Lung (tissue), 12 donors: ENCODE results near the gene ALG9. TPM values are rescaled to one million over a fixed set of nuclear protein-coding genes. Genes with fewer than 3 reads are reported as not detected.

Experiments
- ATAC-seq: fragments of 200-7000 bp; cut with Tn5 transposase; one replicate; pipeline ENCODE4 v1.9.1; 2020; ENCODE audit warnings: moderate number of reproducible peaks; ENCODE audit not compliant: insufficient read depth, low FRiP score
- DNase-seq, 3 donors: peaks; one replicate each; pipeline ENCODE4 v3.0.0-alpha.2; 2013 to 2017
- H3K27ac ChIP-seq, 2 donors: one replicate each; pipeline ENCODE4 v1.5.1; 2013; ENCODE audit warnings: mild to moderate bottlenecking in 2 of 2, moderate library complexity in 2 of 2, control low read depth in 1 of 2, inconsistent platforms in 1 of 2, low read depth in 1 of 2, low read length in 1 of 2
- H3K27me3 ChIP-seq, 3 donors: one replicate each; pipeline ENCODE4 v1.5.1; 2013; ENCODE audit warnings: low read length in 2 of 3; ENCODE audit not compliant: control insufficient read depth in 3 of 3, insufficient read depth in 3 of 3
- H3K36me3 ChIP-seq, 4 donors: one replicate each; pipeline ENCODE4 v1.5.1; 2013; ENCODE audit warnings: low read length in 4 of 4, mild to moderate bottlenecking in 1 of 4, moderate library complexity in 1 of 4; ENCODE audit not compliant: control insufficient read depth in 4 of 4, insufficient read depth in 4 of 4
- H3K4me1 ChIP-seq, 5 donors: one replicate each; pipeline ENCODE4 v1.5.1; 2013; ENCODE audit warnings: low read length in 5 of 5, mild to moderate bottlenecking in 2 of 5, moderate library complexity in 1 of 5; ENCODE audit not compliant: control insufficient read depth in 5 of 5, insufficient read depth in 5 of 5
- H3K4me3 ChIP-seq: one replicate; pipeline ENCODE4 v1.5.1; 2013; ENCODE audit warnings: mild to moderate bottlenecking, control low read depth, moderate library complexity
- H3K9ac ChIP-seq, 2 donors: one replicate each; pipeline ENCODE4 v1.5.1; 2013; ENCODE audit warnings: low read length in 2 of 2, control low read depth in 1 of 2; ENCODE audit not compliant: insufficient read depth in 1 of 2
- H3K9me3 ChIP-seq, 4 donors: one replicate each; pipeline ENCODE4 v1.5.1; 2013; ENCODE audit warnings: low read length in 3 of 4, mild to moderate bottlenecking in 1 of 4, moderate library complexity in 1 of 4; ENCODE audit not compliant: control insufficient read depth in 4 of 4, insufficient read depth in 3 of 4
- CTCF ChIP-seq: IDR thresholded peaks from 2 replicates; pipeline ENCODE4 v1.5.1; 2012; ENCODE audit warnings: mild to moderate bottlenecking; ENCODE audit errors: control extremely low read depth, extremely low read depth
- WGBS, 2 donors: extraction: QIAGEN DNeasy Blood & Tissue Kit; methylation state at CpG; one replicate each; pipeline ENCODE4 v1.1.7; 2013; 5-methylcytosine and 5-hydroxymethylcytosine counted together
- polyA plus RNA-seq, 2 donors: library from polyadenylated mRNA; stranded (reverse); fragments of 200-250 nt; gene quantifications; one replicate each; pipeline ENCODE4 v1.2.1, GENCODE V29; 2013
- total RNA-seq, 2 donors: library from RNA; depleted of rRNA in 1 of 2; stranded (reverse); fragments of >200 nt in 1 of 2; gene quantifications; one replicate each; pipeline ENCODE4 v1.2.1, GENCODE V29; 2014 to 2021
- donor health status: control.
- donor health status: control.
- donor health status: Bipolar disorder and iron deficiency.
- donor health status: healthy.
- donor health status: DM: yes; HTN: yes; CAD: no.

The ALG9 gene
- total and polyA plus RNA-seq, 4 donors, result 11.4 to 43.4 (median 25.9) TPM

GRCh38 chr11:111777094-111778046 is 94.0 kb downstream of the ALG9 start:
- DNase-seq (peak; percentile 40 to 92 (median 88)), ATAC-seq (no peak)
- Histone ChIP-seq H3K9ac (no peak overlapping the region), H3K4me3 (no peak overlapping the region), H3K27me3 (no peaks in the 10 kb centered on the region), H3K27ac (no peak overlapping the region), H3K4me1 (peaks cover 0 to 11% (median 2%) of the 10 kb centered on the region in 5 donors), H3K36me3 (no peaks in the 10 kb centered on the region), H3K9me3 (no peaks in the 10 kb centered on the region)
- WGBS, 2 donors, result 77 to 91% methylated on average over 4 of the region's 4 CpGs
- TF ChIP-seq CTCF, result peak; percentile 83

DNA sequence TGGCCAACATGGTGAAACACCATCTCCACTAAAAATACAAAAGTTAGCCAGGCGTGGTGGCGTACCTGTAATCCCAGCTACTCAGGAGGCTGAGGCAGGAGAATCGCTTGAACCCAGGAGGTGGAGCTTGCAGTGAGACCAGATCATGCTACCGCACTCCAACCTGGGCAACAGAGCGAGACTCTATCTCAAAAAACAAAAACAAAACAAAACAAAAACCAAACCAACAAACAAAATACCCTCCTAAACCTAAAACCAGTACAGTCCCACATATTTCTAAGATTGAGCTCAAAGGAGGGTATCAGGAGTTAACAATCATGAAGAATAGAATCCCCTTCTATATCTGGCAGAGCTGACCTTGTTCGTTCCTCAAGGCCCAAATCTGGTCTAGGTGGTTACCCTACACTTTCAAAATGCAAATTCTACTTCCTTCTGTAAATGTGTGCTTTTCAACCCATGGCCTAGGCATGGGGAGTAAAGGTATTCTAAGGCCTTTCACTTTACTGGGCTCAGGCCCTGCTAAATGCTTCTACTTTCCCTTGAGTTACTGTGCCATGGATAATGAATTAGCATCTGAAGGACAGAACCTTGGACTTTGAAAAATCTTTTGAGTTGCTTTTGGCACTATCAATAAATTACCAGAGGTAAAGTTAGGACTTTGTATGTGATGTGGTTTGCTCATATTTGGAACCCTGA is 94.8 kb downstream of the ALG9 start:
- peaks cover 0 to 11% (median 2%) of the 10 kb centered on the region in 5 donors for H3K4me1 ChIP-seq
- TF ChIP-seq CTCF, result no peak
- no peak overlapping the region for H3K9ac ChIP-seq
- H3K27me3 ChIP-seq, result no peaks in the 10 kb centered on the region
- 86 to 92% methylated on average over 6 of the region's 6 CpGs for WGBS, 2 donors
- ATAC-seq, result no peak
- H3K36me3 ChIP-seq, result no peaks in the 10 kb centered on the region
- DNase-seq, result no peak
- no peak overlapping the region for H3K4me3 ChIP-seq
- no peaks in the 10 kb centered on the region for H3K9me3 ChIP-seq
- H3K27ac ChIP-seq, result no peak overlapping the region

DNA sequence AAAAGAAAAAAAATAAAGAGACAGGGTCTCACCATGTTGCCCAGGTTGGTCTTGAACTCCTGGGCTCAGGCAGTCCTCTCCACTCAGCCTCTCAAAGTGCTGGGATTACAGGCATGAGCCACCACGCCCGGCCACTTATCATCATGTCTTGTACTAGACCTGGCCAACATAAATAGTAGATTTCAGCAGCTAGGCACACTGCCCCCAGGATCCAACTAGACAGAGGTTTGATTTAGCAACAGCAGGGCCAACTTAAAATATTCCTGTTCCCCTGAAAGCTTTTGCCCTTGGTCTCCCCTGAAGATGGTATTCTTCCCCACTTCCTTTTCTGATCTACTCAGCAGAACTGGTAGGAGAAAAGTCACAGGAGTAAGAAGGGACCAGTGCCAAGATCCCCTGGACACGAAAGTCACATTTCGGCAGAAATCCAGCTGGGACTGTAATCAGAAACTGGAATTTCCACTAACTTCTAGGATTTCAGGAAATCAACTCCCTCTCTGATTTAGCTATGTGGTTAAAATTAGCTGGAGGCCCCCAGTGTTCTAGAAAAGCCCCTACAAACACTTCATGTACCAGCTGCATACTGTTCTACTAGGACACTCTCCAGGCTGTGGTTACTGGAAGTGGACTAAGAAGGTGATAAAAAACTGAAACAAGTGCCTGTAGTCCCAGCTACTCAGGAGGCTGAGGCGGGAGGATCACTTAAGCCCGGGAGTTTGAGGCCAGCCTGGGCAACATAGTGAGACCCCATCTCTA is 96.2 kb downstream of the ALG9 start:
- peak overlapping the region in 1 of 2 donors; percentile 24 for H3K27ac ChIP-seq
- no peaks in the 10 kb centered on the region for H3K36me3 ChIP-seq
- ATAC-seq (no peak), DNase-seq (peak; percentile 61 to 86 (median 81))
- peaks cover 0 to 11% (median 2%) of the 10 kb centered on the region in 5 donors for H3K4me1 ChIP-seq
- H3K4me3 ChIP-seq, result no peak overlapping the region
- 62 to 74% methylated on average over 6 of the region's 6 CpGs for WGBS, 2 donors
- H3K9ac ChIP-seq, result no peak overlapping the region
- no peaks in the 10 kb centered on the region for H3K27me3 ChIP-seq
- TF ChIP-seq CTCF, result no peak
- H3K9me3 ChIP-seq, result no peaks in the 10 kb centered on the region
